ENCODE measurements around the gene GPSM1. TPM values are rescaled to one million over a fixed set of nuclear protein-coding genes. Genes with fewer than 3 reads are reported as not detected.
A peak's percentile ranks its signal among the peaks of the same experiment; 100 is the strongest.

Gene GPSM1
- total RNA-seq, 1 donor from 2014 or later, result 6.2 TPM

- H3K4me3 Mint-ChIP-seq, result no peak within 1 kb of the TSS
- TF ChIP-seq CTCF (IDR thresholded peaks at IDR 0.05) (no peak), EZH2 (IDR thresholded peaks at IDR 0.05) (no peak), EZH2phosphoT487 (IDR thresholded peaks at IDR 0.05) (no peak)
- Histone ChIP-seq H3K27ac (no peak within 1 kb of the TSS), H3K9ac (no peak within 1 kb of the TSS), H3K4me3 (no peak within 1 kb of the TSS), H3K36me3 (no peaks in the 10 kb centered on the region), H4K20me1 (ENCODE audit: low read depth) (no peaks in the 10 kb centered on the region), H3K79me2 (ENCODE audit: low read depth) (no peaks in the 10 kb centered on the region), H3K4me2 (no peak within 1 kb of the TSS), H3K9me3 (ENCODE audit: low read depth) (no peaks in the 10 kb centered on the region), H3F3A (ENCODE audit: low read depth) (peaks cover 19% of the 10 kb centered on the region), H3K27me3 (no peaks in the 10 kb centered on the region), H3K4me1 (no peaks in the 10 kb centered on the region), H2AFZ (replicated peaks) (no peak within 1 kb of the TSS)
- peaks cover 6% of the 10 kb centered on the region for H3K27me3 Mint-ChIP-seq (ENCODE audit: insufficient read depth, low read depth)
- no peaks in the 10 kb centered on the region for H3K36me3 Mint-ChIP-seq
- H3K4me1 Mint-ChIP-seq, result peaks cover 12% of the 10 kb centered on the region
- DNase-seq (ENCODE audit: low spot score), result no peak
- peak within 1 kb of the TSS; percentile 47 for H3K27ac Mint-ChIP-seq
- no peaks in the 10 kb centered on the region for H3K9me3 Mint-ChIP-seq
These were observed 23.4 kb upstream of the GPSM1 start, which contains the start of gene CCDC187 for GRCh38 chr9:136303825-136304416. Gene CCDC187 (minus strand): TSS chr9:136304094. CDS start chr9:136303830, 264 bp downstream.

GRCh38 chr9:136304456-136304855 lies 22.9 kb upstream of the GPSM1 start:
- Mint-ChIP-seq H3K36me3 (no peaks in the 10 kb centered on the region), H3K4me1 (peaks cover 12% of the 10 kb centered on the region), H3K9me3 (no peaks in the 10 kb centered on the region), H3K27ac (no peak overlapping the region), H3K27me3 (ENCODE audit: insufficient read depth, low read depth) (peaks cover 6% of the 10 kb centered on the region), H3K4me3 (no peak overlapping the region)
- no peak for DNase-seq (ENCODE audit: low spot score)
- Histone ChIP-seq H3K9ac (no peak overlapping the region), H3K27ac (no peak overlapping the region), H3K4me3 (no peak overlapping the region), H4K20me1 (ENCODE audit: low read depth) (no peaks in the 10 kb centered on the region), H3F3A (ENCODE audit: low read depth) (peaks cover 20% of the 10 kb centered on the region), H3K79me2 (ENCODE audit: low read depth) (no peaks in the 10 kb centered on the region), H3K4me2 (no peak overlapping the region), H3K9me3 (ENCODE audit: low read depth) (no peaks in the 10 kb centered on the region), H3K36me3 (no peaks in the 10 kb centered on the region), H3K27me3 (no peaks in the 10 kb centered on the region), H2AFZ (replicated peaks) (no peak overlapping the region), H3K4me1 (no peaks in the 10 kb centered on the region)
- TF ChIP-seq EZH2 (IDR thresholded peaks at IDR 0.05) (no peak), EZH2phosphoT487 (IDR thresholded peaks at IDR 0.05) (no peak), CTCF (IDR thresholded peaks at IDR 0.05) (no peak)

- TF ChIP-seq CTCF (IDR thresholded peaks at IDR 0.05) (no peak), EZH2 (IDR thresholded peaks at IDR 0.05) (no peak), EZH2phosphoT487 (IDR thresholded peaks at IDR 0.05) (no peak)
- no peak overlapping the region for H3K27ac Mint-ChIP-seq
- no peak overlapping the region for H2AFZ ChIP-seq (replicated peaks)
These were observed 22.4 kb upstream of the GPSM1 start for GRCh38 chr9:136304981-136305380.

More at GRCh38 chr9:136304981-136305380, 22.4 kb upstream of the GPSM1 start:
- DNase-seq (ENCODE audit: low spot score), result no peak
- Histone ChIP-seq H4K20me1 (ENCODE audit: low read depth) (no peaks in the 10 kb centered on the region), H3K27ac (no peak overlapping the region), H3K4me1 (no peaks in the 10 kb centered on the region), H3K79me2 (ENCODE audit: low read depth) (no peaks in the 10 kb centered on the region), H3K36me3 (no peaks in the 10 kb centered on the region), H3K27me3 (no peaks in the 10 kb centered on the region), H3K4me2 (no peak overlapping the region), H3K4me3 (no peak overlapping the region), H3F3A (ENCODE audit: low read depth) (peaks cover 24% of the 10 kb centered on the region), H3K9me3 (ENCODE audit: low read depth) (no peaks in the 10 kb centered on the region), H3K9ac (no peak overlapping the region)
- Mint-ChIP-seq H3K9me3 (no peaks in the 10 kb centered on the region), H3K4me3 (no peak overlapping the region), H3K36me3 (no peaks in the 10 kb centered on the region), H3K27me3 (ENCODE audit: insufficient read depth, low read depth) (peaks cover 6% of the 10 kb centered on the region), H3K4me1 (peaks cover 12% of the 10 kb centered on the region)
